HG03060 (cell line): ENCODE measurements around the gene NTM.
"Not testable (repeated sequence)": the region's sequence is repeated elsewhere in the genome, so short reads cannot be mapped to it uniquely, and the experiment has no call there.

Experiments used
- ATAC-seq: cut with Tn5 transposase; IDR thresholded peaks from one replicate; pipeline ENCODE4 v1.9.1; 2021; ENCODE audit warnings: low read depth, moderate number of reproducible peaks; ENCODE audit not compliant: unreplicated experiment

The NTM gene

DNA sequence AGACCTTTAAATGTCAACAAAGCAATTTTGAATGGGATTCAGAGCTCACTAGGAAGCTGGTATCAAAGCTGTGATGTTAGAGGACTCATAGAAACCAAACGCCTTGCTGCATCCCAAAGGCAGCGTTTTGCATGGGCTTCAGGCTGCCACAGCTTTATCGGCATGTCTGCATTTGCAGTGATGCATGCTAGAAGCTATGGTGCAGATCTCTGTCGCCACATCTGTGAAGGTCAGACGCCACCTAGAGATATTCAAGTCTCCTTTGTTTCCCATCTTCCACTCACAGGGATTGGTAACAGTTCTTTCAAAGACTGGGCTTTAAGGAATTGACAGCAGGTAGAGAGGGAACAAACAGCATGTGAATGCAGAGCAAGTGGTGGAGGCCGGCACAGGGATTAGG, 47.8 kb downstream of the NTM start:
- ATAC-seq: no peak

DNA sequence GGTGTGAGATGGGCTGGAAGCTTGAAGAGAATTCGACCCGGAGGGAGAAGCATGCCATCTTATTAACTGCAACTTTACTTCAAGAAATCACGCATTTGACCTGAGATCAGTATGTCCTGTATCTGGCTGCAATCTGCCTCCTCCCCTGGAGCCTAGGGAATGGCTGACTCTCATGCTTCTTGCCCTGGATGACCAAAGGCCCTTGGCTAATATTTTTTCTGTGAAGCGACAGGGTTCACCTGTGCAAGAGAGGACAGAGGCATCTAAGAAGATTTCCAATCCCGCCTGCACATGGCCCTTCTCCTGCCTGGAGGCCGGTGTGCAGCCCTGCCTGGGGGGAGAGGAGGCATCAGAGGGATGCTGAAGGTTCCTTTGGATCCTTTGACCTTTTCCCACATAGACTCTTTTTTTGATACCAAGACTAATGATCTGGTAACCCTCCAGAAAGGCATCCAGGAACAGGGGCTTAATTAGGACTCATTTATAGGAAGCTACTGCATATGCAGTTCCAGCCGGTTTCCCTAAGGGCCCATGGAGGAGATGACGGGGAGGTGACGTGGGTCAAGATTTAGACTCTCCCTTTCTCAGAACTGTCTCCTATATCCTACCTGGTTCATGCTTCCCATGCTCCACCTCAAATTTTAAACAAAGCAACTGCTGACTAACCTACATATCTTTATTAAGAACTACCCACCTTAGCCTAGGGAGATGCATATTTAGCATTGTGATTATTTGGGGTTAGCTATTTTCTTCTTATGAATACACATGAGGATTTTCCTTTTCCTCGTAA, 50.8 kb downstream of the NTM start:
- ATAC-seq: no peak

- no peak for ATAC-seq
Observed at GRCh38 chr11:131422029-131422428, 51.6 kb downstream of the NTM start.

- no peak for ATAC-seq
Observed at GRCh38 chr11:131422496-131422895, 52.1 kb downstream of the NTM start.

DNA sequence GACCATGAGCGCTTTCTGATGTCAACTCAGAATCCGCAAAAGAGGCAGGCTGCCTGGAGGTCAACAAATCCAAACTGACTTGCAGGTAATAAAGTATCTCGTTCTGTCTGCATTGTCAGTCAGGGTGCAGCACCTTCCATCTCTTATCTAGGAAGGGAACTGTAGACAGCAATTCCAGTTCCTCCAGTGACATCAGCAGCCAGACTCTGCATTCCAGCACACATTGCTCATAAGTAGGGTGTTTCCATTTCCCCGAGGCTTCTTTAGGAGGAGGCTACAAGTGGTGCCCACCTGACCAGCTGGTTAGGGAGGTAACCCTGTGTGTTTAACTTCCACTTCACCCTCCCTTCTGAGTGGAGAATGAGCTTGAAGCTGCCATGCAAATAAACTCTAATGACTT, 53.3 kb downstream of the NTM start:
- no peak for ATAC-seq

- not testable (repeated sequence) for ATAC-seq
Observed at GRCh38 chr11:131424257-131424876, 54.0 kb downstream of the NTM start.

GRCh38 chr11:131425285-131425684, 54.9 kb downstream of the NTM start:
- no peak for ATAC-seq

DNA sequence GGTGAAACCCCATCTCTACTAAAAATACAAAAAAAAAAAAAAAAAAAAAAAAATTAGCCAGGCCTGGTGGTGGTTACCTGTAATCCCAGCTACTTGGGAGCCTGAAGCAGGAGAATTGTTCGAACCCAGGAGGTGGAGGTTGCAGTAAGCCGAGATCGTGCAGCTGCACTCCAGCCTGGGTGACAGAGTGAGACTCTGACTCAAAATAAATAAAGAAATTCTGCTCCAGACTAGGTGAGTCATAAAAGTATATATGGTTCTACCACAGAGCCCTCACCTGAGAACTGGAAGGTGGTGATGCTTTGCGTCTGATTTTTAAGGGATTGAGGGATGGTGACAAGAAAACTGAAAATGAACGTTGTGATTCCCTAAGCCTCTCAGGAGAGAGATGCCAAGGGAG, 58.4 kb downstream of the NTM start:
- no peak for ATAC-seq

- no peak for ATAC-seq
Observed at GRCh38 chr11:131430473-131431208, 60.2 kb downstream of the NTM start.

GRCh38 chr11:131441051-131441810, 70.8 kb downstream of the NTM start:
- ATAC-seq: no peak

- no peak for ATAC-seq
Observed at GRCh38 chr11:131446590-131447275, 76.3 kb downstream of the NTM start.

- ATAC-seq: no peak
Observed at GRCh38 chr11:131447277-131447815, 76.9 kb downstream of the NTM start.

- no peak for ATAC-seq
Observed at GRCh38 chr11:131447898-131448297, 77.5 kb downstream of the NTM start.

- no peak for ATAC-seq
Observed at GRCh38 chr11:131449036-131450019, 78.9 kb downstream of the NTM start.

GRCh38 chr11:131454490-131454889, 84.1 kb downstream of the NTM start:
- no peak for ATAC-seq

GRCh38 chr11:131454989-131455388, 84.6 kb downstream of the NTM start:
- ATAC-seq: no peak

DNA sequence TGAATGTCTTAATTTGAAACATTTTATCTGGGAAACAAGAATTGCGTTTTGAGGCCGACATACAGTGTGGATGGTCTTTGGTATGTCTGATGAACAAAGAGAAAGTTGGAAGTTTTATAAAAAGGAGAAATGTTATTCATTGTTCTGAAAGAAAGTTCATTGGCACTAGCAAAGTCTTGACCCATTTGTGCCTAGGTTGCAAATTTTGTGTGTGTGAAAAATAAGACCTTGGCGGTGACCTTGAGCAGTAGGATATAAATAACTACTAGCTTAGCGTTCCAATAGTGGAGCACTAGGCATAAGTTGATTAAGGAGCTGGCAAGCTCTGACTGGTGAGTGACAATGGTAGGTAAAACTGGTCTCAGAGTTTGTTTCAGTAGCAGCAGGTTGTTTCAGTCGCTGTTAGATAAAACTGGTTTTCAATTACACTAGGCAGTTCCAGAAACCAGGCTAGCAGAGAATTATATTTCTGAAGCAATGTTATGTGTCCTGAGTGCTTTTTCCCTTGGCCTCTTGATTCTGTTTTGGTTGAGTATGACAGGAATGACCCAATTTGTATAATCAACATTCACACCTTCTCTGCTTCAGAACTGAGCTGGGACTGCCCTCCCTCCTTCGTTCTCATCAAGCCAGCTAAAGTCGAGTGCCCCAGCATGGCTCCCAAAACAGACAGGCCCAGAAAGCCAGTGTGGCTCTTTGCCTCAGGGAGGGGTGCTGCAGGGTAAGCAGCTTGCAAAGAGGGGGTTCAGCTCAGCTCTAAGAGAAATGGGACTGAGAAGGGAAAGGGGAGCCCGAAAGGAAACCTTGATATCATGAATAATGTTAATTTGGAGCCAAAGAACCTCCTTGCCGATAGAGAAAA, 85.7 kb downstream of the NTM start:
- no peak for ATAC-seq

- ATAC-seq: no peak
Observed at GRCh38 chr11:131457163-131457562, 86.7 kb downstream of the NTM start.
